ENCODE data around the gene SH3BP1.

- TF ChIP-seq LEF1 (IDR thresholded peaks at IDR 0.05; ENCODE audit: borderline replicate concordance) = no peak
- TF ChIP-seq PKNOX1 (IDR thresholded peaks at IDR 0.05) = no peak
- TF ChIP-seq FOXM1 (IDR thresholded peaks at IDR 0.05; ENCODE audit: borderline replicate concordance) = no peak
- no peak for TF ChIP-seq ARNT (IDR thresholded peaks at IDR 0.05)
- no peak for TF ChIP-seq L3MBTL2 (conservative IDR thresholded peaks at IDR 0.05)
- no peak for TF ChIP-seq FOXK2 (IDR thresholded peaks at IDR 0.05)
- no peak for TF ChIP-seq SP1 (IDR thresholded peaks at IDR 0.05)
- TF ChIP-seq ELF4 (IDR thresholded peaks at IDR 0.05) = no peak
- TF ChIP-seq TARDBP (IDR thresholded peaks at IDR 0.05) = no peak
Observed at GRCh38 chr22:37635157-37635556, 4.3 kb upstream of the SH3BP1 start.

All from HEK293T (cell line).